MM.1S (cell line): ENCODE data around the gene CYBRD1.
"Not testable (repeated sequence)": the region's sequence is repeated elsewhere in the genome, so short reads cannot be mapped to it uniquely, and the experiment has no call there.

Source experiments
- DNase-seq: peaks from one replicate; pipeline ENCODE4 v3.0.0-alpha.2; 2015
- H2AFZ ChIP-seq: fragments of 300-600 bp; sonication (generic); 2 replicates; pipeline ENCODE4 v1.6.0; 2016; ENCODE audit warnings: antibody characterized with exemption, low read length
- H3F3A ChIP-seq: fragments of 300-600 bp; sonication (generic); 2 replicates; pipeline ENCODE4 v1.6.1; 2016; ENCODE audit warnings: mild to moderate bottlenecking, antibody characterized with exemption, low read length, moderate library complexity, mixed read lengths; ENCODE audit not compliant: insufficient read depth
- H3K27ac ChIP-seq: fragments of 300-600 bp; sonication (generic); 2 replicates; pipeline ENCODE4 v1.5.1; 2016; ENCODE audit warnings: mild to moderate bottlenecking, low read length
- H3K27me3 ChIP-seq: fragments of 300-600 bp; sonication (generic); replicated peaks from 2 replicates; pipeline ENCODE4 v1.6.0; 2016; ENCODE audit warnings: low read length; ENCODE audit not compliant: insufficient read depth
- H3K36me3 ChIP-seq: fragments of 300-600 bp; sonication (generic); replicated peaks from 2 replicates; pipeline ENCODE4 v1.6.1; 2016; ENCODE audit warnings: mild to moderate bottlenecking, low read length, mixed read lengths; ENCODE audit not compliant: insufficient read depth
- H3K4me1 ChIP-seq: fragments of 300-600 bp; sonication (generic); 2 replicates; pipeline ENCODE4 v1.6.1; 2016; ENCODE audit warnings: low read length, mixed read lengths
- H3K4me2 ChIP-seq: fragments of 300-600 bp; sonication (generic); 2 replicates; pipeline ENCODE4 v1.6.0; 2016; ENCODE audit warnings: low read depth, low read length
- H3K4me3 ChIP-seq: fragments of 300-600 bp; sonication (generic); 2 replicates; pipeline ENCODE4 v1.5.1; 2016; ENCODE audit warnings: low read length, mixed read lengths
- H3K79me2 ChIP-seq: fragments of 300-600 bp; sonication (generic); 2 replicates; pipeline ENCODE4 v1.6.1; 2016; ENCODE audit warnings: mixed run types, low read length, mixed read lengths
- H3K9ac ChIP-seq: fragments of 300-600 bp; sonication (generic); 2 replicates; pipeline ENCODE4 v1.6.1; 2016; ENCODE audit warnings: low read length, mixed read lengths
- H3K9me2 ChIP-seq: fragments of 300-600 bp; sonication (generic); replicated peaks from 2 replicates; pipeline ENCODE4 v1.6.1; 2016; ENCODE audit warnings: mild to moderate bottlenecking, low read length, mixed read lengths; ENCODE audit not compliant: insufficient read depth
- H3K9me3 ChIP-seq: fragments of 300-600 bp; sonication (generic); replicated peaks from 2 replicates; pipeline ENCODE4 v1.6.1; 2016; ENCODE audit warnings: mild to moderate bottlenecking, low read length, mixed read lengths; ENCODE audit not compliant: insufficient read depth
- H4K20me1 ChIP-seq: fragments of 300-600 bp; sonication (generic); 2 replicates; pipeline ENCODE4 v1.6.1; 2016; ENCODE audit warnings: mild to moderate bottlenecking, low read length, moderate library complexity, mixed read lengths; ENCODE audit not compliant: insufficient read depth
- EZH2 ChIP-seq: fragments of 300-600 bp; sonication (generic); optimal IDR thresholded peaks from 2 replicates; pipeline ENCODE3; 2017; ENCODE audit warnings: low read depth, mild to moderate bottlenecking, antibody characterized with exemption, low read length, mixed read lengths
- EZH2phosphoT487 ChIP-seq: fragments of 300-600 bp; sonication (generic); IDR thresholded peaks from 2 replicates; pipeline ENCODE4 v1.6.1; 2018; ENCODE audit warnings: antibody characterized with exemption, low read length
- TF ChIP-seq, protein P1 (sequence below): fragments of 300-600 bp; sonication (generic); IDR thresholded peaks from 2 replicates; pipeline ENCODE4 v1.5.1; 2016; ENCODE audit warnings: antibody characterized with exemption, low read length, mixed read lengths

CYBRD1 gene

DNA sequence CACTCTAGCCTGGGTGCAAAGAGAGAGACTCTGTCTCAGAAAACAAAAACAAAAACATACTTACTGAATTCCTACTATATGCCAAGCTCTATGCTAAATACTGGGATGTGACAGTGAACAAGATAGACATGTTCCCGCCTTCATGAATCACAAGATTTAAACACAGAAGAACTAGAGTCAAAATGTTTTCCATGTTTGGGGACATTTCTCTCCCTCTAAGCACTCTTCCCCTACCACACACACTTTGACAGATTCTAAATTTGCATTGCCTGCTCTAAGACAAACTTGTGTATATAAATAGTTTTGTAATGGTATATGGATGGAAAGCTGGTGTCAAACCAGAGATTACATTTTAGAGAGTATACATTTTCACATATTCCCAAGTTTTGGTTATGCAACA, 11.1 kb downstream of the CYBRD1 start:
- Histone ChIP-seq H4K20me1 (no peaks in the 10 kb centered on the region), H3K9me2 (no peaks in the 10 kb centered on the region), H3K79me2 (no peaks in the 10 kb centered on the region), H3K36me3 (no peaks in the 10 kb centered on the region), H2AFZ (no peak overlapping the region), H3K9me3 (no peaks in the 10 kb centered on the region), H3K4me1 (no peaks in the 10 kb centered on the region), H3K27me3 (no peaks in the 10 kb centered on the region), H3K27ac (no peak overlapping the region), H3F3A (no peaks in the 10 kb centered on the region), H3K4me2 (no peak overlapping the region), H3K9ac (no peak overlapping the region), H3K4me3 (no peak overlapping the region)
- TF ChIP-seq EZH2phosphoT487 (no peak), EZH2 (no peak)
- TF ChIP-seq, protein P1, sequence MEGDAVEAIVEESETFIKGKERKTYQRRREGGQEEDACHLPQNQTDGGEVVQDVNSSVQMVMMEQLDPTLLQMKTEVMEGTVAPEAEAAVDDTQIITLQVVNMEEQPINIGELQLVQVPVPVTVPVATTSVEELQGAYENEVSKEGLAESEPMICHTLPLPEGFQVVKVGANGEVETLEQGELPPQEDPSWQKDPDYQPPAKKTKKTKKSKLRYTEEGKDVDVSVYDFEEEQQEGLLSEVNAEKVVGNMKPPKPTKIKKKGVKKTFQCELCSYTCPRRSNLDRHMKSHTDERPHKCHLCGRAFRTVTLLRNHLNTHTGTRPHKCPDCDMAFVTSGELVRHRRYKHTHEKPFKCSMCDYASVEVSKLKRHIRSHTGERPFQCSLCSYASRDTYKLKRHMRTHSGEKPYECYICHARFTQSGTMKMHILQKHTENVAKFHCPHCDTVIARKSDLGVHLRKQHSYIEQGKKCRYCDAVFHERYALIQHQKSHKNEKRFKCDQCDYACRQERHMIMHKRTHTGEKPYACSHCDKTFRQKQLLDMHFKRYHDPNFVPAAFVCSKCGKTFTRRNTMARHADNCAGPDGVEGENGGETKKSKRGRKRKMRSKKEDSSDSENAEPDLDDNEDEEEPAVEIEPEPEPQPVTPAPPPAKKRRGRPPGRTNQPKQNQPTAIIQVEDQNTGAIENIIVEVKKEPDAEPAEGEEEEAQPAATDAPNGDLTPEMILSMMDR = no peak
- DNase-seq = no peak

DNA sequence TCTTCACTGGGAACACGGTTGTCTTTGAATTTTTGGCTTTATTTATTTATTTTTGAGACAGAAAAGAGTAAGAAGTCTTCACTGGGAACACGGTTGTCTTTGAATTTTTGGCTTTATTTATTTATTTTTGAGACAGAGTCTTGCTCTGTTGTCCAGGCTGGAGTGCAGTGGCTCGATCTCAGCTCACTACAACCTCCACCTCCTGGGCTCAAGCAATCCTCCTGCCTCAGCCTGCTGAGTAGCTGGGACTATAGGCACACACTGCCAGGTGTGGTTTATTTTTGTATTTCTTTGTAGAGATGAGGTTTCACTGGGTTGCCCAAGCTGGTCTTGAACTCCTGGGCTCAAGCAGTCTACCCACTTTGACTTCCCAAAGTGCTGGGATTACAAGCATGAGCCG, 13.3 kb downstream of the CYBRD1 start:
- H3K9me2 ChIP-seq, H3K9me3 ChIP-seq, H3K27ac ChIP-seq, H3K27me3 ChIP-seq, DNase-seq, H3K4me2 ChIP-seq, H3K79me2 ChIP-seq, H3K4me3 ChIP-seq, H2AFZ ChIP-seq, H3K36me3 ChIP-seq, H3F3A ChIP-seq, H3K4me1 ChIP-seq, H4K20me1 ChIP-seq, H3K9ac ChIP-seq: not testable (repeated sequence)

DNA sequence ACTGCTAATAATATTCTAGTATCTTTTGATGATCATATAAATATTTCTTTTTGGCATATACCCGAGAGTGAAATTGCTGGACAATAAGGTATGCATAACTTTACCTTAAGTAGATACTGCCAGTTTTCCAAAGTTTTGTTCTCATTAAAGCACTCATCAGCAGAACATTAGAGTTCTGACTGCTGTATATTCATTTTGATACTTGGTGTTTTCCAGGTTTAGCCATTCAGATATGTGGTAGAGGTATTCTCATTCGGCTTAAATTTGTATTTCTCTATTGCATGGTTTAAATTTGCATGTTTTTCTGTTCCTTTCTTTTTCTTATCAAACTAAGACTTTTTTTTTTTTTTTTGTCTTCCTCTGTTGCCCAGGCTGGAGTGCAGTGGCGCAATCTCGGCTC, 18.2 kb downstream of the CYBRD1 start:
- Histone ChIP-seq H3F3A (no peaks in the 10 kb centered on the region), H3K36me3 (no peaks in the 10 kb centered on the region), H3K9me3 (no peaks in the 10 kb centered on the region), H3K4me1 (no peaks in the 10 kb centered on the region), H3K27me3 (no peaks in the 10 kb centered on the region), H3K9me2 (no peaks in the 10 kb centered on the region), H3K9ac (no peak overlapping the region), H4K20me1 (no peaks in the 10 kb centered on the region), H3K4me2 (no peak overlapping the region), H3K79me2 (no peaks in the 10 kb centered on the region), H3K4me3 (no peak overlapping the region), H2AFZ (no peak overlapping the region), H3K27ac (no peak overlapping the region)
- TF ChIP-seq EZH2phosphoT487 = no peak
- TF ChIP-seq, protein P1 = no peak
- no peak for TF ChIP-seq EZH2
- no peak for DNase-seq

DNA sequence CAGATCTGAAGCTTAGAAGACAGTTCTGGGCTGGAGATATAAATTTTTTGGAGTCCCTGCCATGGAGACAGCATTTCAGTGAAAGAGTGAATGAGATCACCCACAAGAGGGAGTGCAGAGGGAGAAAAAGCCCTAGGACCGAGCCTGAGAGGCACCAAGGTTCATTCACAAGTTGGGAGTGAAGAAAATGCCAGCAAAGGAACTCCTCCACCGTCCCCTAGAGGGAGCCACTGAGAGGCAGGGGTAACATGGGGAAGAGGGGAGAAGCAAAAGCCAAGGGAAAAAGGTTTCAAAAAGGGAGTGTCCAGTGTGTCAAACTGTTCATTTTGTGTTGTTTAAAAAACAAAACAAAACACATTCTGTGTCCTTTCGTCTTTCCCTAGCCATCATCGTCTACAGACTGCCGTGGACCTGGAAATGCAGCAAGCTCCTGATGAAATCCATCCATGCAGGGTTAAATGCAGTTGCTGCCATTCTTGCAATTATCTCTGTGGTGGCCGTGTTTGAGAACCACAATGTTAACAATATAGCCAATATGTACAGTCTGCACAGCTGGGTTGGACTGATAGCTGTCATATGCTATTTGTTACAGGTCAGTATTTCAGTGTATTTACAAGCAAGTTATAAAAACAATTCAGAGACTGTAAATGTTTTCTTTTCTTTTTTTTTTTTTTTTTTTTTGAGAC, 19.1 kb downstream of the CYBRD1 start:
- Histone ChIP-seq H3F3A (no peaks in the 10 kb centered on the region), H3K9me2 (no peaks in the 10 kb centered on the region), H3K9ac (no peak overlapping the region), H4K20me1 (no peaks in the 10 kb centered on the region), H3K4me3 (no peak overlapping the region), H2AFZ (no peak overlapping the region), H3K4me2 (no peak overlapping the region), H3K9me3 (no peaks in the 10 kb centered on the region), H3K27me3 (no peaks in the 10 kb centered on the region), H3K4me1 (no peaks in the 10 kb centered on the region), H3K79me2 (no peaks in the 10 kb centered on the region), H3K27ac (no peak overlapping the region), H3K36me3 (no peaks in the 10 kb centered on the region)
- TF ChIP-seq, protein P1 = peak; percentile 44
- TF ChIP-seq EZH2phosphoT487 = no peak
- no peak for TF ChIP-seq EZH2
- no peak for DNase-seq
